Right lobe of liver (tissue), 6 donors: ENCODE results near the gene PDE4B. TPM values are rescaled to one million over a fixed set of nuclear protein-coding genes. Genes with fewer than 3 reads are reported as not detected.

Experiments used
- ATAC-seq, 4 donors: fragments of 200-7000 bp; cut with Tn5 transposase; one replicate each; pipeline ENCODE4 v1.9.1; 2020; ENCODE audit warnings: mild to moderate bottlenecking in 4 of 4, moderate library complexity in 4 of 4
- DNase-seq, 3 donors: peaks; one replicate each; pipeline ENCODE4 v3.0.0-alpha.2; 2020
- H3K27ac ChIP-seq, 3 donors: fragments of 200-600 bp; one replicate each; pipeline ENCODE4 v1.8.0; 2022
- H3K27me3 ChIP-seq, 2 donors: fragments of 200-600 bp; one replicate each; pipeline ENCODE4 v1.8.0; 2022
- H3K36me3 ChIP-seq, 4 donors: fragments of 200-600 bp; sonication (generic) in 1 of 4; one replicate each; pipeline versions ENCODE4 v1.5.1 to v1.8.0; 2017 to 2022; ENCODE audit warnings: control low read depth in 1 of 4
- H3K4me1 ChIP-seq, 4 donors: fragments of 200-600 bp; sonication (generic) in 1 of 4; one replicate each; pipeline versions ENCODE4 v1.5.1 to v1.8.0; 2017 to 2022; ENCODE audit warnings: control low read depth in 1 of 4
- H3K4me3 ChIP-seq, 3 donors: fragments of 200-600 bp; one replicate each; pipeline ENCODE4 v1.8.0; 2022
- H3K9me3 ChIP-seq, 4 donors: fragments of 200-600 bp; sonication (generic) in 1 of 4; one replicate each; pipeline versions ENCODE4 v1.5.1 to v1.8.0; 2017 to 2022; ENCODE audit warnings: control low read depth in 1 of 4
- POLR2A ChIP-seq: fragments of 450-650 bp; IDR thresholded peaks from one replicate; pipeline ENCODE4 v1.6.1; 2017; ENCODE audit warnings: antibody characterized with exemption, mild to moderate bottlenecking
- WGBS: methylation state at CpG from one replicate; pipeline ENCODE4 v1.1.6; 2018; ENCODE audit warnings: low coverage, low lambda C conversion rate; ENCODE audit not compliant: insufficient coverage; ENCODE audit errors: missing lambda C conversion rate; 5-methylcytosine and 5-hydroxymethylcytosine counted together
- intact Hi-C, 2 donors: fragments of 100-400 bp; cut with DNase I; formaldehyde crosslinking; loops; one replicate each; pipeline versions ENCODE4 v1.11.2 to v1.14.1; 2022
- total RNA-seq, 6 experiments: library from RNA; depleted of rRNA in 2 of 6; stranded (reverse); fragments of >200 nt in 2 of 6; fragmentation: NEBNext Ultra II Directional in 3 of 6; extraction: Animal tissue kit (Norgen Biotek cat#: 25700) in 3 of 6; gene quantifications; one replicate each; pipeline versions ENCODE4 v1.1.0 to v1.2.4, GENCODE V29; 2016 to 2023
- TF ChIP-seq, protein P1 (sequence below), 4 donors: fragments of 200-600 bp in 3 of 4; fragments of 450-650 bp in 1 of 4; IDR thresholded peaks; one replicate each; pipeline versions ENCODE4 v1.5.1 to v1.8.0; 2016 to 2022; ENCODE audit warnings: antibody characterized with exemption in 4 of 4, mild to moderate bottlenecking in 2 of 4
- donor health status: DM: no; HTN: yes; CAD: no.
- donor health status: DM: no; HTN: no; CAD: no.
- donor health status: DM: no; HTN: no; CAD: no.
- donor health status: DM: no; HTN: yes; CAD: no.
- donor health status: DM: no; HTN: yes; CAD: no.

Gene PDE4B
- total RNA-seq, 6 experiments from 2014 or later, result 1.4 to 6.4 (median 2.4) TPM

DNA sequence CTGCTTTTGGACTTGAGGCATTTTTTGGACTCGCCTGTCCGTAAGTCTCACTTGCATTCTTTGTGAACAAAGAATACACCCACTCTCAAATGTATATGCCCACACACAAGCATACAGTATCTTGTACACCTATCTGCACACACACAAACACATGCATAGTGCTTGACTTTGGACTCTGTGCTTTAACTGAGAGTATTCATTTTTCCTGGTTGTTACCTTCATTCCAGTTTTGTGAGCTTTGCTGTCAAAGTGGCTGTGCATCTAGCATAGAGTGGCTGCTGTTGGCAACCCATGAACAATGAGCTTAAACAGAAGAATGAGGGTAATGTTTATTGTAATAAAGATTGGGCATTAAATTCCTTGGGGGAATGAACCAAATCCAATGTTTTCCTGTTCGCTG is 199.0 kb downstream of the PDE4B start:
- TF ChIP-seq, protein P1, sequence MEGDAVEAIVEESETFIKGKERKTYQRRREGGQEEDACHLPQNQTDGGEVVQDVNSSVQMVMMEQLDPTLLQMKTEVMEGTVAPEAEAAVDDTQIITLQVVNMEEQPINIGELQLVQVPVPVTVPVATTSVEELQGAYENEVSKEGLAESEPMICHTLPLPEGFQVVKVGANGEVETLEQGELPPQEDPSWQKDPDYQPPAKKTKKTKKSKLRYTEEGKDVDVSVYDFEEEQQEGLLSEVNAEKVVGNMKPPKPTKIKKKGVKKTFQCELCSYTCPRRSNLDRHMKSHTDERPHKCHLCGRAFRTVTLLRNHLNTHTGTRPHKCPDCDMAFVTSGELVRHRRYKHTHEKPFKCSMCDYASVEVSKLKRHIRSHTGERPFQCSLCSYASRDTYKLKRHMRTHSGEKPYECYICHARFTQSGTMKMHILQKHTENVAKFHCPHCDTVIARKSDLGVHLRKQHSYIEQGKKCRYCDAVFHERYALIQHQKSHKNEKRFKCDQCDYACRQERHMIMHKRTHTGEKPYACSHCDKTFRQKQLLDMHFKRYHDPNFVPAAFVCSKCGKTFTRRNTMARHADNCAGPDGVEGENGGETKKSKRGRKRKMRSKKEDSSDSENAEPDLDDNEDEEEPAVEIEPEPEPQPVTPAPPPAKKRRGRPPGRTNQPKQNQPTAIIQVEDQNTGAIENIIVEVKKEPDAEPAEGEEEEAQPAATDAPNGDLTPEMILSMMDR (IDR thresholded peaks at IDR 0.05), result no peak
- TF ChIP-seq POLR2A, result no peak
- Histone ChIP-seq H3K27me3 (no peaks in the 10 kb centered on the region), H3K4me1 (no peaks in the 10 kb centered on the region), H3K4me3 (no peak overlapping the region), H3K36me3 (no peaks in the 10 kb centered on the region), H3K9me3 (no peaks in the 10 kb centered on the region), H3K27ac (no peak overlapping the region)
- DNase-seq (no peak), ATAC-seq (no peak)
- intact Hi-C loops, result no loop called here
- 72% methylated on average over 3 of the region's 3 CpGs for WGBS

DNA sequence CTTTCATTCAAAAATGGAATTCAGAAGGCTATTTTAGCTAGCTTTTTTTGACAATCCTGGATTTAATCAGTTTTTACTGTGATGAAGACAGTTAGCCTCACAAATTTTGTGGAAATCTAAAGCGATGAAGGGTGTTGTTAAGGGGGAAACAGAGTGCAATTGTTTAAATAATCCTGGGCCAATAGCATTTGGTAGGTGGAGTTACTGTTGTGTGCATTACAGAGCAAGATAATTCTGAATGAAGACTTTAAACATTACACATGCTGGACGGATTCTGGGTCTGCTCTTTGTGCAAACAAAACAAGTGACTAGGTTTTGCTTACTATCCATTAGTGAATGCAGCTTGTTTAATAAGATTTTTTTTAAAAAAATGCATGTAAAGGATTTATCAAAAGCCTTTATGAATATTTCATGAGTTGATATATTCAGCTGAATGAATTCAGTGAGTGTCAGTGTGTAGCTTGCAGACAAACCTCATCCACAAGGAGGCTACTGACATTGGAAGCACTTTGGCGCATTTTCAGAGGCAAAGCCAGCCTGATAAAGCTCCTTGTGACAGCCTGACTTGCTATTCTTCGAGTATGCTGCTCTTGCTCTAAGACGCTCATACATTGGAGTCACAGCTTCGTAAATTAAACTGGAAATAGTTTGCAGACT is 199.6 kb downstream of the PDE4B start:
- Histone ChIP-seq H3K27me3 (no peaks in the 10 kb centered on the region), H3K4me3 (no peak overlapping the region), H3K9me3 (no peaks in the 10 kb centered on the region), H3K4me1 (no peaks in the 10 kb centered on the region), H3K27ac (no peak overlapping the region), H3K36me3 (no peaks in the 10 kb centered on the region)
- TF ChIP-seq, protein P1 (IDR thresholded peaks at IDR 0.05), result no peak
- no peak for TF ChIP-seq POLR2A
- DNase-seq (no peak), ATAC-seq (no peak)
- WGBS, result 35% methylated on average over 6 of the region's 6 CpGs
- intact Hi-C loops, result no loop called here

GRCh38 chr1:65992831-65993271 is 200.2 kb downstream of the PDE4B start:
- TF ChIP-seq POLR2A, result no peak
- TF ChIP-seq, protein P1 (IDR thresholded peaks at IDR 0.05), result no peak
- 64% methylated on average over 7 of the region's 7 CpGs for WGBS
- ATAC-seq (no peak), DNase-seq (no peak)
- no peak overlapping the region for H3K4me3 ChIP-seq
- no peaks in the 10 kb centered on the region for H3K9me3 ChIP-seq
- no peaks in the 10 kb centered on the region for H3K36me3 ChIP-seq
- no peak overlapping the region for H3K27ac ChIP-seq
- H3K27me3 ChIP-seq, result no peaks in the 10 kb centered on the region
- intact Hi-C loops, result no loop called here
- H3K4me1 ChIP-seq, result no peaks in the 10 kb centered on the region

- Histone ChIP-seq H3K4me3 (no peak overlapping the region), H3K36me3 (no peaks in the 10 kb centered on the region), H3K27me3 (no peaks in the 10 kb centered on the region), H3K9me3 (no peaks in the 10 kb centered on the region), H3K4me1 (no peaks in the 10 kb centered on the region), H3K27ac (no peak overlapping the region)
- DNase-seq (no peak), ATAC-seq (no peak)
- TF ChIP-seq, protein P1 (IDR thresholded peaks at IDR 0.05), result no peak
- TF ChIP-seq POLR2A, result no peak
- intact Hi-C loops, result no loop called here
- WGBS, result 40% methylated on average over 2 of the region's 2 CpGs
Measured at GRCh38 chr1:65994223-65994622, 201.5 kb downstream of the PDE4B start.
